Uterus (tissue), 2 donors: ENCODE measurements around the gene NT5DC3.

Experiments
- POLR2A ChIP-seq, 2 donors: fragments of 450-650 bp; IDR thresholded peaks; one replicate each; pipeline ENCODE4 v1.6.1; 2016; ENCODE audit warnings: antibody characterized with exemption in 2 of 2, mild to moderate bottlenecking in 1 of 2, moderate library complexity in 1 of 2
- TF ChIP-seq, protein P1 (sequence below), 4 experiments: fragments of 200-600 bp in 2 of 4; fragments of 450-650 bp in 2 of 4; sonication (generic) in 2 of 4; IDR thresholded peaks; one replicate each; pipeline ENCODE4 v1.5.1; 2016 to 2019; ENCODE audit warnings: antibody characterized with exemption in 4 of 4, mild to moderate bottlenecking in 2 of 4, moderate library complexity in 1 of 4

DNA sequence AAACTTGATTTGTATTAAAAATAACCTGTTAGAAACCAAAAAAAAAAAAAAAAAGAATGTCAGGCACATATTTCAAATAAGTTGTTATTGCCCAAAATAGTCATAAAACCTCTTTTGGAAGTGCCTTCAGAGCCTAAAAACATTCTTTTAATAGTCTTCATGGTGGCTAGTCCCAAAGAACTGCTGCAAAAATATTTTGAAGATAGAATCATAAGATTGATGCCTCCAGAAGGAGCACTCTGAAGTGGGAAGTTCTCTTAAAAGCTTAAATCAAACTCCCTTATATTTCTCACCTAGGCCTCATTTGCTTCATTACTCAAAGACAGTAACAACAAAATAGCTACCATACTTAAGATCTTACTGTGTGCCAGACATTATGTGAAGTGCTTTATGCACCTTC is 27.2 kb upstream of the NT5DC3 start:
- TF ChIP-seq, protein P1, sequence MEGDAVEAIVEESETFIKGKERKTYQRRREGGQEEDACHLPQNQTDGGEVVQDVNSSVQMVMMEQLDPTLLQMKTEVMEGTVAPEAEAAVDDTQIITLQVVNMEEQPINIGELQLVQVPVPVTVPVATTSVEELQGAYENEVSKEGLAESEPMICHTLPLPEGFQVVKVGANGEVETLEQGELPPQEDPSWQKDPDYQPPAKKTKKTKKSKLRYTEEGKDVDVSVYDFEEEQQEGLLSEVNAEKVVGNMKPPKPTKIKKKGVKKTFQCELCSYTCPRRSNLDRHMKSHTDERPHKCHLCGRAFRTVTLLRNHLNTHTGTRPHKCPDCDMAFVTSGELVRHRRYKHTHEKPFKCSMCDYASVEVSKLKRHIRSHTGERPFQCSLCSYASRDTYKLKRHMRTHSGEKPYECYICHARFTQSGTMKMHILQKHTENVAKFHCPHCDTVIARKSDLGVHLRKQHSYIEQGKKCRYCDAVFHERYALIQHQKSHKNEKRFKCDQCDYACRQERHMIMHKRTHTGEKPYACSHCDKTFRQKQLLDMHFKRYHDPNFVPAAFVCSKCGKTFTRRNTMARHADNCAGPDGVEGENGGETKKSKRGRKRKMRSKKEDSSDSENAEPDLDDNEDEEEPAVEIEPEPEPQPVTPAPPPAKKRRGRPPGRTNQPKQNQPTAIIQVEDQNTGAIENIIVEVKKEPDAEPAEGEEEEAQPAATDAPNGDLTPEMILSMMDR (IDR thresholded peaks at IDR 0.05), result no peak
- TF ChIP-seq POLR2A (IDR thresholded peaks at IDR 0.05), result no peak
